NCI-H345 treated with DMSO at 0.1 percent for 48 hours (cell line): ENCODE data around the gene RSPO4.

Experiments used
- DNase-seq: peaks from one replicate; lab custom pipeline; 2025; ENCODE audit not compliant: unreplicated experiment; lab: John Stamatoyannopoulos, UW

The RSPO4 gene

GRCh38 chr20:910870-911770 is 91.0 kb downstream of the RSPO4 start:
- no peak for DNase-seq

GRCh38 chr20:910132-910869 is 91.8 kb downstream of the RSPO4 start:
- no peak for DNase-seq

GRCh38 chr20:909641-910040 is 92.5 kb downstream of the RSPO4 start:
- DNase-seq: no peak
